H1 (cell line): ENCODE measurements around the gene AFAP1L2. TPM values are rescaled to one million over a fixed set of nuclear protein-coding genes. Genes with fewer than 3 reads are reported as not detected.

Experiments used
- ATF2 ChIP-seq: IDR thresholded peaks from 2 replicates; pipeline ENCODE4 v1.6.1; 2012; ENCODE audit warnings: low read length, inconsistent platforms
- CHD7 ChIP-seq: fragments of 300-600 bp; sonication (generic); IDR thresholded peaks from 2 replicates; pipeline ENCODE4 v1.7.1; 2012; ENCODE audit warnings: low read length, moderate library complexity, mild to moderate bottlenecking, inconsistent platforms; ENCODE audit not compliant: insufficient replicate concordance
- SIN3A ChIP-seq, 2 experiments: IDR thresholded peaks in 1 of 2; conservative IDR thresholded peaks in 1 of 2; 2 replicates each; pipeline ENCODE4 v1.6.1; 2011 to 2012; ENCODE audit warnings: low read length in 2 of 2, improper control_type of control experiment in 1 of 2, low read depth in 1 of 2, mild to moderate bottlenecking in 1 of 2
- polyA plus RNA-seq, 7 experiments: library from polyadenylated mRNA; depleted of rRNA in 3 of 7; stranded (reverse) in 5 of 7; unstranded in 2 of 7; fragments of >200 nt in 5 of 7; fragments of 200-250 nt in 2 of 7; gene quantifications; 1 replicate in 5 of 7; 2 replicates in 1 of 7; 4 replicates in 1 of 7; pipeline versions ENCODE4 v1.2.1 to v1.2.3, GENCODE V29; 2011 to 2013; ENCODE audit warnings: missing spikeins in 2 of 7, mixed read lengths in 2 of 7
- total RNA-seq: library from RNA; stranded (reverse); fragmentation: NEBNext Ultra II Directional; extraction: Animal tissue kit (Norgen Biotek cat#: 25700); gene quantifications from 2 replicates; pipeline ENCODE4 v1.2.1, GENCODE V29; 2021

AFAP1L2 gene
- total and polyA plus RNA-seq, 2 of the 8 experiments (the other 6 are each of a cell fraction or from before 2014, with no cell fraction given) = 3.9 to 6.4 TPM

GRCh38 chr10:114289096-114289436, 115.2 kb downstream of the AFAP1L2 start (continued):
- no peak for TF ChIP-seq CHD7
- no peak for TF ChIP-seq SIN3A (conservative IDR thresholded peaks at IDR 0.05 in 1 of 2, IDR thresholded peaks at IDR 0.05 in 1 of 2; ENCODE audit: low read depth in 1 of 2, low read length in 2 of 2)
- TF ChIP-seq ATF2 = no peak
